Ecto neural progenitor cell (in vitro differentiated cells): ENCODE data around the gene TCTA.

Experiments used
- DNase-seq: peaks from one replicate; pipeline ENCODE4 v3.0.0-alpha.2; 2018; ENCODE audit warnings: low spot score

TCTA gene

DNA sequence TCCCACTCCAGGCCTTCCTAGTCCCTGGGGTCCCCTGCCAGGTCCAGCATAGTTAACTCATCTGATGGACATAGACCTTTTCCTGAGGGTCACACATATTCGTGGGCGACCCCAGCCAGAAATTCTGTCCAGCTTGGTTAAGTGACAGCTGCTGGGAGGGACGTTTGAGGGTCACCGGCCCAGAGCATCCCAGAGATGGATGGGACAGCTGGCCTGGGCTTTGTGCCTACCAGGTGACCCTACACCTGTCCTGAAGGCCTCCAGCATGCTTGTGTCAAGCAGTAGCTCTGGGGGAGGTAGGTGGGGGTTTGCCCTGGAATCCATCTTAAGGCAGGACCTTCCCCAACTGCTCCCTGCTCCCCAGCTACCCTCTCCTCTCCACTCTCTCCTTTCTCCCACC, 48.7 kb downstream of the TCTA start:
- DNase-seq = no peak

DNA sequence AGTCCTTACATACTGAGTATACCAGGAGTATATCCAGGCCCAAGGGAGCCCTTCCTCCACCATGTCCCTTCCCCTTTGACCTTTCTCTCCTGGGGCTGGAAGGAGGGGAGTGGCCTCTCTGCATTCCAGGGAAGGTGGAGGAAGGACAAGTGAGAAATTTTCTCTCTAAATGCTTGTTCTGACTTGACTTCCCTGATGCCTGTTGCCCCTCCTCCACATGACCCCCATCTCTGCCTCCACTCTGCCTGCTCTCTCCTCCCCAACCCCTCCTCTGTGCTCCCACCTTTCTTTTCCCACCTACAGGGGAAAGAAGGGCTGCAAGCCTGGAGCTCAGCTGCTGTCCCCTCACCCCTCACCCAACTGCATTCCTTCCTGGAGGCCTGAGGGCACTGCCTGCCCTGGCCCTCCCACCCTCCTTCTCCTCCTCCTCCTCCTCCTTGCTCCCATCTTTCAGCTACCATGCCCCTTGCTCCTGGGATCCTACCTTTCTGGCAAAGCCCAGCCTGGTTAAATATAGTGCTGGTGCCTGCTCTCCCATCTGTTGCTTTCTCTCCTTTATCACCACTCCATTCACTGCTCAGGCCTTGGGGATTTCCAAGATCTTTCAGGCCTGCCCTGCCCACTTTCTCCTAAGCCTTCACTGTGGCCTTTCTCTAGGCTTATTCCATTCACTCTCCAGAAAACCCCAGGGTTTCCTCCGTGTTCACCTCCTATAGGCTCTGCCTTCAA, 49.4 kb downstream of the TCTA start:
- peak; percentile 78 for DNase-seq

DNA sequence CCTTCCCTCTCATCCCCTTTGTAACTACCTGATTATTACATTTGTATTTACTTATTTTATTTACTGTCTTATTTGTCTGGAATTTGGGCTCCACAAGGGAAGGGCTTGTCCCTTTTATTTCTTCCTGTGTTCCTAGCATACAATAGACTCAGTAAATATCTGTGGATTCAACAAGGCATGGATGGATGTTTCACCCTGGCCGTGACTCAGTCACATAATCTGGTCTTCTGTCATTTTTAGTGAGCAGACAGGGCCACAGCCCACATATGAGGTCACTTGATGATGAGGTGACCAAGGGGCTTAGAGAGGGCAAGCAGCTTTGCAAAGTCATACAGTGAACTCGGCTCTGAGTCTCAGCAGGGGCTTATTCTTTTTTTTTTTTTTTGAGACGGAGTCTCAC, 50.0 kb downstream of the TCTA start:
- DNase-seq = no peak

DNA sequence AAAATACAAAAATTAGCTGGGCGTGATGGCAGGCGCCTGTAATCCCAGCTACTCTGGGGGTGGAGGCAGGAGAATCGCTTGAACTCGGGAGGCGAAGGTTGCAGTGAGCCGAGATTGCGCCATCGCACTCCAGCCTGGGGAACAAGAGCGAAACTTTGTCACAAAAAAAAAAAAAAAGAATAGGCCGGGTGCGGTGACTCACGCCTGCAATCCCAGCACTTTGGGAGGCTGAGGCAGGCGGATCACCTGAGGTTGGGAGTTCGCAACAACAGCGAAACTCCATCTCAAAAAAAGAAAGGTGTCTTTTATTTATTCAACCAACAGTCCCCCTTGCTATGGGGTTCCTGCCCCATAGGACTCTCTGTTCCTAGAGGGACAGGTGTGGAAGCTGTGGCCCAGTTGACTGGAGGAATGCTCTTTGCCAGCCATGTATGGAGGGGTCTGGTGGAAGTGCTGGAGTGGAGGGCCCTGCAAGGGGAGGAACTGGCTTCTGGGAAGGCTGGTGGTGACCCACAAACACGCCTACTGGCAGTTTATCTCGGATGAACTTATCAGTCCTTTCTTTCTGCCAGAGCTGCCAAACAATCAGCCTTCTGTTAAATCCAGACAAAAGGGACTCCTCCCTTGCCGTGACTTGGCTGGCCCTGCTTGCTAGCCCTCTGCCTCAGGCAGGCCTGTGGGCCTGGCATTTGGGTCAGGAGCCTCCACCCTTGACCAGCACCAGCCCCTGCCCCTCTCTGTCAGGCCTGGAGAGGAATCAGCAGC, 53.2 kb downstream of the TCTA start:
- peak; percentile 58 for DNase-seq
